WTC11 (cell line): ENCODE results near the gene TOB2. TPM values are rescaled to one million over a fixed set of nuclear protein-coding genes. Genes with fewer than 3 reads are reported as not detected.

Experiments
- ATAC-seq: fragments of 200-7000 bp; cut with Tn5 transposase; 2 replicates; pipeline ENCODE4 v1.10.0; 2021; ENCODE audit warnings: mild to moderate bottlenecking, moderate library complexity
- CTCF ChIA-PET: fragments of 300-600 bp; sonication (Branson Sonifier 250); formaldehyde crosslinking; loops from one replicate; lab custom pipeline; 2021; ENCODE audit warnings: antibody characterized with exemption; lab: Charles Lee
- POLR2A ChIA-PET: fragments of 350-600 bp; sonication (Branson Sonifier 250); formaldehyde crosslinking; loops from one replicate; lab custom pipeline; 2021; ENCODE audit warnings: antibody characterized with exemption; lab: Charles Lee
- DNase-seq: peaks from one replicate; pipeline ENCODE4 v3.0.0; 2021; ENCODE audit warnings: low spot score
- H3K27ac Mint-ChIP-seq: 2 replicates; pipeline ENCODE4 v1.8.0; 2021; ENCODE audit warnings: mixed read lengths
- H3K27me3 Mint-ChIP-seq: 2 replicates; pipeline ENCODE4 v1.8.0; 2021; ENCODE audit warnings: low read depth, mild to moderate bottlenecking, moderate library complexity, mixed read lengths
- H3K36me3 Mint-ChIP-seq: 2 replicates; pipeline ENCODE4 v1.8.0; 2021; ENCODE audit warnings: mixed read lengths
- H3K4me1 Mint-ChIP-seq: 2 replicates; pipeline ENCODE4 v1.8.0; 2022; ENCODE audit warnings: mixed read lengths
- H3K4me3 Mint-ChIP-seq: 2 replicates; pipeline ENCODE4 v1.8.0; 2021; ENCODE audit warnings: mild to moderate bottlenecking, moderate library complexity, mixed read lengths
- H3K9me3 Mint-ChIP-seq: 2 replicates; pipeline ENCODE4 v1.8.0; 2021; ENCODE audit warnings: mixed read lengths
- CDX4 ChIP-seq: fragments of 250-450 bp; sonication (Bioruptor Pico); IDR thresholded peaks from 2 replicates; pipeline ENCODE4 v1.9.0; 2021; ENCODE audit warnings: moderate library complexity, mild to moderate bottlenecking, inconsistent platforms, borderline replicate concordance
- ELF4 ChIP-seq: sonication (generic); formaldehyde crosslinking; IDR thresholded peaks from 2 replicates; pipeline ENCODE4 v1.8.1; 2022; ENCODE audit warnings: low read depth, mild to moderate bottlenecking, moderate library complexity, missing genetic modification reagents
- GABPB1 ChIP-seq: sonication (generic); formaldehyde crosslinking; IDR thresholded peaks from 2 replicates; pipeline ENCODE4 v1.8.1; 2023; ENCODE audit warnings: mild to moderate bottlenecking, missing genetic modification reagents
- GTF2I ChIP-seq: fragments of 250-450 bp; sonication (Bioruptor Pico); conservative IDR thresholded peaks from 2 replicates; pipeline ENCODE4 v1.4.0; 2021; ENCODE audit warnings: mild to moderate bottlenecking
- IRF1 ChIP-seq: sonication (generic); formaldehyde crosslinking; IDR thresholded peaks from 2 replicates; pipeline ENCODE4 v1.8.0; 2023; ENCODE audit warnings: missing genetic modification reagents
- NR2C2 ChIP-seq: sonication (generic); formaldehyde crosslinking; IDR thresholded peaks from 2 replicates; pipeline ENCODE4 v1.8.0; 2022; ENCODE audit warnings: mild to moderate bottlenecking, missing genetic modification reagents
- NR3C1 ChIP-seq: sonication (generic); formaldehyde crosslinking; conservative IDR thresholded peaks from 2 replicates; pipeline ENCODE4 v1.8.1; 2023; ENCODE audit warnings: low read depth, mild to moderate bottlenecking, missing genetic modification reagents
- PRRX2 ChIP-seq: fragments of 250-450 bp; sonication (Bioruptor Pico); IDR thresholded peaks from 2 replicates; pipeline ENCODE4 v1.8.0; 2021; ENCODE audit warnings: mild to moderate bottlenecking
- RELA ChIP-seq: sonication (generic); formaldehyde crosslinking; IDR thresholded peaks from 2 replicates; pipeline ENCODE4 v1.8.1; 2022; ENCODE audit warnings: missing genetic modification reagents, mild to moderate bottlenecking, borderline replicate concordance
- SMAD4 ChIP-seq: sonication (generic); formaldehyde crosslinking; IDR thresholded peaks from 2 replicates; pipeline ENCODE4 v1.8.0; 2022; ENCODE audit warnings: mild to moderate bottlenecking, missing genetic modification reagents
- TEAD4 ChIP-seq: sonication (generic); formaldehyde crosslinking; IDR thresholded peaks from 2 replicates; pipeline ENCODE4 v1.8.0; 2022; ENCODE audit warnings: mild to moderate bottlenecking, missing genetic modification reagents
- ZNF232 ChIP-seq: sonication (generic); formaldehyde crosslinking; IDR thresholded peaks from 2 replicates; pipeline ENCODE4 v1.8.0; 2022; ENCODE audit warnings: mild to moderate bottlenecking, missing genetic modification reagents
- ZNF281 ChIP-seq: sonication (generic); formaldehyde crosslinking; IDR thresholded peaks from 2 replicates; pipeline ENCODE4 v1.8.0; 2023; ENCODE audit warnings: mild to moderate bottlenecking, missing genetic modification reagents
- ZNF512 ChIP-seq: sonication (generic); formaldehyde crosslinking; IDR thresholded peaks from 2 replicates; pipeline ENCODE4 v1.8.1; 2022; ENCODE audit warnings: missing genetic modification reagents, borderline replicate concordance
- ZSCAN18 ChIP-seq: fragments of 250-450 bp; sonication (Bioruptor Pico); IDR thresholded peaks from 2 replicates; pipeline ENCODE4 v2.1.2; 2022; ENCODE audit warnings: mild to moderate bottlenecking, moderate library complexity
- total RNA-seq: library from RNA; stranded (reverse); gene quantifications from 3 replicates; pipeline ENCODE4 v1.2.3, GENCODE V29; 2021
- TF ChIP-seq, protein P1 (sequence below): sonication (generic); formaldehyde crosslinking; IDR thresholded peaks from 2 replicates; pipeline ENCODE4 v1.8.1; 2022; ENCODE audit warnings: low read depth, mild to moderate bottlenecking, moderate library complexity, missing genetic modification reagents, borderline replicate concordance
- TF ChIP-seq, protein P2 (sequence below): sonication (generic); formaldehyde crosslinking; IDR thresholded peaks from 2 replicates; pipeline ENCODE4 v1.8.1; 2022; ENCODE audit warnings: mild to moderate bottlenecking, moderate library complexity, missing genetic modification reagents

The TOB2 gene
- total RNA-seq, 1 experiment from 2014 or later = 46.6 TPM

- no peak overlapping the region for H3K27ac Mint-ChIP-seq
- H3K36me3 Mint-ChIP-seq = peaks cover 7% of the 10 kb centered on the region
- CTCF ChIA-PET = interaction anchor here (4.6 kb wide), 1 partner anchor 8 kb away, joined by 25 read pairs; no protein-coding TSS in a partner anchor
- H3K4me1 Mint-ChIP-seq = no peaks in the 10 kb centered on the region
- H3K4me3 Mint-ChIP-seq = no peak overlapping the region
- no peak for TF ChIP-seq TEAD4 (CRISPR knock-in tag)
- no peak for TF ChIP-seq NR2C2 (CRISPR knock-in tag)
- no peak for TF ChIP-seq ZNF512 (CRISPR knock-in tag)
- no peak for TF ChIP-seq ZNF281
- TF ChIP-seq, protein P1, sequence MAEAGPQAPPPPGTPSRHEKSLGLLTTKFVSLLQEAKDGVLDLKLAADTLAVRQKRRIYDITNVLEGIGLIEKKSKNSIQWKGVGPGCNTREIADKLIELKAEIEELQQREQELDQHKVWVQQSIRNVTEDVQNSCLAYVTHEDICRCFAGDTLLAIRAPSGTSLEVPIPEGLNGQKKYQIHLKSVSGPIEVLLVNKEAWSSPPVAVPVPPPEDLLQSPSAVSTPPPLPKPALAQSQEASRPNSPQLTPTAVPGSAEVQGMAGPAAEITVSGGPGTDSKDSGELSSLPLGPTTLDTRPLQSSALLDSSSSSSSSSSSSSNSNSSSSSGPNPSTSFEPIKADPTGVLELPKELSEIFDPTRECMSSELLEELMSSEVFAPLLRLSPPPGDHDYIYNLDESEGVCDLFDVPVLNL = no peak
- no peak for TF ChIP-seq GABPB1
- TF ChIP-seq PRRX2 (CRISPR knock-in tag) = no peak
- TF ChIP-seq RELA (CRISPR knock-in tag) = no peak
- no peak for TF ChIP-seq ZSCAN18
- no peak for TF ChIP-seq SMAD4 (CRISPR knock-in tag)
- TF ChIP-seq ELF4 = no peak
- TF ChIP-seq ZNF232 (CRISPR knock-in tag) = no peak
- no peak for TF ChIP-seq IRF1
- no peak for TF ChIP-seq NR3C1
- no peak for TF ChIP-seq CDX4
- TF ChIP-seq, protein P2, sequence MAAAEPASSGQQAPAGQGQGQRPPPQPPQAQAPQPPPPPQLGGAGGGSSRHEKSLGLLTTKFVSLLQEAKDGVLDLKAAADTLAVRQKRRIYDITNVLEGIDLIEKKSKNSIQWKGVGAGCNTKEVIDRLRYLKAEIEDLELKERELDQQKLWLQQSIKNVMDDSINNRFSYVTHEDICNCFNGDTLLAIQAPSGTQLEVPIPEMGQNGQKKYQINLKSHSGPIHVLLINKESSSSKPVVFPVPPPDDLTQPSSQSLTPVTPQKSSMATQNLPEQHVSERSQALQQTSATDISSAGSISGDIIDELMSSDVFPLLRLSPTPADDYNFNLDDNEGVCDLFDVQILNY (CRISPR knock-in tag) = no peak
- TF ChIP-seq GTF2I (CRISPR knock-in tag) = no peak
- no peak for DNase-seq
- POLR2A ChIA-PET = no interaction called here
- no peak for ATAC-seq
- H3K9me3 Mint-ChIP-seq = no peaks in the 10 kb centered on the region
- H3K27me3 Mint-ChIP-seq = no peaks in the 10 kb centered on the region
Observed at GRCh38 chr22:41395531-41396240, 50.9 kb downstream of the TOB2 start.
